GM18868 (cell line): ENCODE data around the gene NIP7.
"Not testable (repeated sequence)": the region's sequence is repeated elsewhere in the genome, so short reads cannot be mapped to it uniquely, and the experiment has no call there.

Experiments used
- ATAC-seq: cut with Tn5 transposase; IDR thresholded peaks from one replicate; pipeline ENCODE4 v1.9.1; 2021; ENCODE audit warnings: mild to moderate bottlenecking, moderate library complexity; ENCODE audit not compliant: unreplicated experiment

Gene NIP7

DNA sequence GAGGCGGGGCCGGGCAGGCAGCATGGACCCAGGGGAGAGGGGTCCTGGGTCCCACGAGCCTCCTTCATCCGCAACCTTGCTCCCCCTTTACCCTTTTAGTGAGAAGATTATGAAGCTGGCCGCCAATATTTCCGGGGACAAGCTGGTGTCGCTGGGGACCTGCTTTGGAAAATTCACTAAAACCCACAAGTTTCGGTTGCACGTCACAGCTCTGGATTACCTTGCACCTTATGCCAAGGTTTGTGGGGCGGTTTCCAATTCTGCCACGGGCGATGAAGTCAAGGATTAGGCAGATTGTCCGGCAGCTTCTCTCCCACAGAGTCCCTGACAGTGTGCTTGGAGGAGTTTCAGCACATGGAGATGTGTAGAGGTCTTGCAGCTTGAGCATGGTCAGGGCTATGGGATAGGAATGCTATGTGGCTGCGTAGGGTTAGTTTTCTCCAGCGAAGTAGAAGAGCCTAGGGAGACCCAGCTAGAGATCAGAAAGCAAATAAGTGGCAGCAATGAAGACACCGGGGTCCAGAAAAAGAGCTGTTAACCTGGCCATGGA, 598 bp downstream of the NIP7 start:
- ATAC-seq = no peak

GRCh38 chr16:69344171-69344570, 4.6 kb downstream of the NIP7 start:
- no peak for ATAC-seq

GRCh38 chr16:69345923-69346322, 6.4 kb downstream of the NIP7 start:
- no peak for ATAC-seq

DNA sequence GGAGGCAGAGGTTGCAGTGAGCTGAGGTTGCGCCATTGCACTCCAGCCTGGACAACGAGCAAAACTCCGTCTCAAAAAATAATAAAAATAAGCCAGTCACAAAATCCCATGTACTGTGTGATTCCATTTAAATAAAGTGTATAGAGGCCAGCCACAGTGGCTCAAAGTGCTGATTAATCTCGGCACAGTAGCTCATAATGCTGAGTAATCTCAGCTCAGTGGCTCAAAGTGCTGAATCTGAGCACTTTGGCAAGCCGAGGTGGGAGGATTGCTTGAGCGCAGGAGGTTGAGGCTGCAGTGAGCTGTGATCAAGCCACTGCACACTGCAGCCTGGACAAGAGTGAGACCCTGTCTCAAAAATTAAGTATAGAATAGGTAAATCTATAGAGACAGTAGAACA, 7.1 kb downstream of the NIP7 start:
- no peak for ATAC-seq

DNA sequence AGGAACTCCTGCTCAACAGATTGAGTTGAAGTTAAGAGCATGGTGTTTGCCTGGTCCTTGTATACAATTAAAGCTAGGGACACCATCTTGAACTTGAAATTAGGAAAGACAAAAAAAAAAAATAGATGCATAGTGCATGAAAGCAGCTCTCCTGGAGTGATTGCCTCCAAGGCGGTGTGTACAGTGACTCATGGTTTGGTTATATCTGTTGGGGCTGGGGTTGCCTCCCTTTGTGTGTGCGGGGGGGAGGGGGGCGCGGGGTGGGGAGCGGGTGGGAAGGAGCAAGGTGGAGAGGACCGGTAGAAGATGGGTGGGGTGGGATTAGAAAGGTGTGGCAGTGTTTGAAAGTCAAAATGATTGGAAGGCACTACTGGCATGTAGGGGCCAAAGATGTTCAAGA, 8.7 kb downstream of the NIP7 start:
- ATAC-seq = no peak

GRCh38 chr16:69349536-69349935, 10.0 kb downstream of the NIP7 start:
- ATAC-seq = no peak

DNA sequence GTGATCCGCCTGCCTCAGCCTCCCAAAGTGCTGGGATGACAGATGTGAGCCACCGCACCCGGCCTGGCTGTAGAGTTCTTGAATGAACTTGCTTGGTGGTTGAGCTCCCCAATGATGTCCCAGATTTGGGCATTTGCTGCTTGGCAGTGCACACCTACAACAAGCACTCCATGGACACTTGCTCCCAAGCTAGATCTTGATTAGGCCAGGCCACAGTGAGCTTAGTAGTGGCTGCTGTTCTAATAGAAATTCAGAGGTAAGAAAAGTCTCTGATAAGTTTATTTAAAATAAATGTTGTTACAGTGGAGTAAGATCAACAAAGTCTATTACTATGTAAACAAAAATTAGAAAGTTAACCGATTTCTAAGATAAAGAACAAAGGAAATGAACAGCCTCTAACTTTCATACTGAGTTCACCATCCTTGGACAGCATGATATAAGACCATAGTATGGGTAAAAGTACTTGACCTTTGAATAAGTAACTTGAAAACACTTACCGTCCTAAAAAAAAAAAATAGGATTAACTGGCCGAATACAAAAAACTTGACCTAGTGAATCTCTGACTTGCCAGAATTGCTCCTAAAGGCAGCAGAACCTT, 11.1 kb downstream of the NIP7 start:
- no peak for ATAC-seq

DNA sequence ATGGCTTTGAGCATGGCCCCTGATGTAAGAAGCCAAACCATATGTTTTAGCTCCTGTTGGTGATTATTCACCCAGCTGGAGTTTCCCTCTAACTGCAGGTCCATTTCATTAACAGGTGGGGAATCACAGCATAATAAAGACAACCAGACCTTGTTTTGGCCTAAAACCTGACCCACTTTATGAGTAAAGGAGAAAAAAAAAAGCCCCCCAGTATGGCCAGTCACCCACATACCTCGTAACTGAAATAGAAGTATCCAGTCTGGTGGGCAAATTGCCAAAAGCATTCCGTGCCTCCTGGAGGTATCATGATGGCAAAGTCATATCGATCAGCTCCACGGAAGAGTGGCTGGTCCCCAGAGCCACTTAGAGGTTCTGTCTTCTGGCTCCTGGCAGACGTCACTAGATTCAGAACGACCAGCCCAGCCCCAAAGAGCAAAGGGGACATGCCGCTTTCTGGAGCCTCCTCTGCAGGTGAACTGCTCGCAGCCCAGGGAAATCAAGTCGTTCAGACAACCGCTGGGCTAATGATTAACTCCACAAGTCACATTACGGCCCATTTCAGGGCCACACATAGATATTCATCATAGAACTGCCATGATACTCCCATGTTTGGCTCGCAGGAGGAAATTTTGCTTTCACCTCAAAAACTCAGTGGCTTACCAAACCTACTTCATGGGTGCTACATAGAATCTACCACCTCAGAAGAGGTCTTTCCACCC, 11.9 kb downstream of the NIP7 start, which contains the start of gene TMED6:
TSS of gene TMED6 (minus strand) at position 478 of the 719 bp plus-strand sequence. CDS start at position 445, 33 bp downstream.
- ATAC-seq = no peak

GRCh38 chr16:69360070-69360469, 20.5 kb downstream of the NIP7 start:
- not testable (repeated sequence) for ATAC-seq

DNA sequence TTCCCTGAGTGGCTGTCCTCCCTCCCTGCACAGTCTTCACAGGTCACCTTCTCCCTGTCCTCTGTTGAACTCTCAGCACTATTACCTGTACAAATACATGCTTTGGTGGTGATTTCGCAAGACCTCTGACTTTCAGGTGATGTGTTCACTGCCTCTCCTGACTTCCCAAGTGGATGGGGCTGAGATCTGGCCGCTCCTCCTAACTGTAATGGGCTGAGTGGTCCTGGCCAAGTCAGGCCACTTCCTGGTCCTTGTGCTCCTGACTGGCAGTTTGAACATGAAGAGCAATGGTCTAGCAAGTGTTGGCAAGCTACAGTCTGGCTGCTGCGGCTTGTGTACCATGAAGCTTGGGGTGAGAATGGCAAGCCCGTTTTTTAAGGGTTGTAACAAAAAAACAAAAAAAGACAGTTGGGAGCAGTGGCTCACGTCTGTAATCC, 23.7 kb downstream of the NIP7 start:
- ATAC-seq = no peak

- ATAC-seq = no peak
Observed at GRCh38 chr16:69364088-69364487, 24.5 kb downstream of the NIP7 start.

DNA sequence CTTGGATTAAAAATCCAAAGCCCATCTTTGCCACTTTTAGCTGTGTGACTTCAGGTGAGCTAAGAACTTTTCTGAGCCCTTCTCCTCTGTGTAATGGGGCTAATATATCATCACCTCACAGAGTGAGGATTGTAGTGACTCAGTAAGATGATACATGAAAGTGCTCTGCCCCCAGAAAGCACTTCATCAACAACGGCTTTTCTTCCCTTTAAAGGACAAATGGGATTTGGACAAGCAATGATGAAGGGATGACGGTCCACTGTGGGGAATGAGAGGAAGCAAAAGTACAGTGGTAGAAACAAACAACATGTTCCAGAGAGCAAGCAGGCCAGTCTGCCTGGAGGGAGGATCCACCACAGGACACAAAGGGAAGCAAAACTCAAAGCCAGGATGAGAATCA, 26.3 kb downstream of the NIP7 start:
- ATAC-seq = no peak

GRCh38 chr16:69366431-69366830, 26.9 kb downstream of the NIP7 start:
- no peak for ATAC-seq

- no peak for ATAC-seq
Observed at GRCh38 chr16:69367980-69368379, 28.4 kb downstream of the NIP7 start.

GRCh38 chr16:69368866-69369265, 29.3 kb downstream of the NIP7 start:
- ATAC-seq = no peak

DNA sequence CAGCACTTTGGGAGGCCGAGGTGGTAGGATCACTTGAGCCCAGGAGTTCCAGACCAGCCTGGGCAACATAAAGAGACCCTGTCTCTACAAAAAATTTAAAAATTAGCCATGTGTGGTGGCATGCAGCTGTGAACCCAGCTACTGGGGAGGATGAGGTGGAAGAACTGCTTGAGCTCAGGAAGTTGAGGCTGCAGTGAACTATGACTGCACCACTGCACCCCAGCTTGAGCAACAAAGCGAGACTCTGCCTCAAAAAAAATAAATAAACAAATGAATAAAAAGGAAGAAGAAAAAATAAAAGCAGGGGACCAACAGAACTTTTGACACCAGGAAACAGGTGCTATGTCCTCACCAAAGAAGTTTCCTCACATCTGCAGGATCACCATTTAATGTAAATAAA, 32.0 kb downstream of the NIP7 start:
- ATAC-seq = no peak

GRCh38 chr16:69373019-69373418, 33.4 kb downstream of the NIP7 start:
- ATAC-seq = no peak

DNA sequence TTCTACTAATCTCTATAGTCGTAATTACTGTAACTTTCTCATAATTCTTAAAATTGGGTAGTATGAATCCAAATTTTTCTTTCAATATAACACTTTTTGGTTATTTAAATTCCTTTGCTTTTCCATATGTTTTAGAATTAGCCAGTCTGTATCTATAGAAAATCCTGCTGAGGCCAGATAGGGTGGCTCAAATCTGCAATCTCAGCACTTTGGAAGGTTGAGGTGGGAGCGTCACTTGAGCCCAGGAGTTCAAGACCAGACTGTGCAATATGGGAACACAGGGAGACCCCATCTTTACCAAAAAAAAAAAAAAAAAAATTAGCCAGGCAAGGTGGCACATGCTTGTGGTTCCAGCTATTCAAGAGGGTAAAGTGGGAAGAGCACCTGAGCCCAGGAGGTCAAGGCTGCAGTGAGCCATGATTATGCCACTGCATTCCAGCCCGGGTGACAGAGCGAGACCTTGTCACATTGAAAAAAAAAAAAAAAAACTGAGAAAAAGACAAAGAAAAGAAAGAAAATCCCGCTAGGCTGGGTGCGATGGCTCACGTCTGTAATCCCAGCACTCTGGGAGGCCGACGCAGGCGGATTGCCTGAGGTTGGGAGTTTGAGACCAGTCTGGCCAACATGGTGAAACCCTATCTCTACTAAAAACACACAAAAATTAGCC, 37.0 kb downstream of the NIP7 start:
- no peak for ATAC-seq

DNA sequence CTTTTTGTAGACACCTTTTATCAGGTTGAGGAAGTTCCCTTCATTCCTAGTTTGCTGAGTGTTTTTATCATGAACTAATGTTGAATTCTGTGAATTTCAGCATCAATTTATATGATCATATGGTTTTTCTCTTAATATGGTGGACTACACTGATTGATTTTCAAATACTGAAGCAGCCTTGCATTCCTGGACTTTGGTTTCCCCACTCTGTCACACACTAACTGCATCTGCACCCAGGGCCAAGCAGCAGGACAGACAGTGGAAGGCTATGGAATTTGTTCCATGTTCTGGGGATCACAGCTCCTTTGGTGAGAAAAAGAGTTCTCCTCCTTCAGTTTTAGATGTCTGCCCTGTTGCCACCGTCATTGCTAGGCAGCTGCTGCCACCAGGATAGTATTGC, 38.5 kb downstream of the NIP7 start:
- ATAC-seq = no peak

GRCh38 chr16:69378760-69379159, 39.2 kb downstream of the NIP7 start:
- no peak for ATAC-seq

GRCh38 chr16:69381231-69381630, 41.7 kb downstream of the NIP7 start:
- ATAC-seq = no peak

DNA sequence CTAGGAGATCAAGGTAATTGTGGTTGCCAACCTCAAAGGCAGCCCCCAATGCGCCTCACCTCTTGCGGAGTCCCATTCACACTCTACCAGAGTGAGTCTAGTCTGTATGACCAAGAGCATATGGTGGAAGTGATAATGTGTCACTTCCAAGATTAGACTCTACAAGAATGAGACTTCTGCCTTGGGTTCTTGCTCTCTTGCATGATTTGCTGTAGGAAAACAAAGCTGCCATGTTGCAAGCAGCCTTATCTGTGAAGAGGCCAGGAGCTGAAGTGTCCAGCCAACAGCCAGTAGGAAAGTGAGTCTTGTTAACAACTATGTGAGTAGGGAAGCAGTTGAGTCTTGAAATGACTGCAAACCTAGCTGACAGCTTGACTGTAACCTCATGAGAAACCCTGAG, 42.8 kb downstream of the NIP7 start:
- ATAC-seq = no peak
